ENCODE results near the gene GCNT2. TPM values are rescaled to one million over a fixed set of nuclear protein-coding genes. Genes with fewer than 3 reads are reported as not detected.
"Not testable (repeated sequence)": the region's sequence is repeated elsewhere in the genome, so short reads cannot be mapped to it uniquely, and the experiment has no call there.

The GCNT2 gene
- total RNA-seq, 6 donors from 2014 or later: 18.7 to 97.4 (median 44.5) TPM

- H3K4me3 ChIP-seq: no peak overlapping the region
- H3K4me1 ChIP-seq: peaks cover 0 to 5% (median 0%) of the 10 kb centered on the region in 4 donors
- TF ChIP-seq POLR2AphosphoS5 (IDR thresholded peaks at IDR 0.05) (no peak), CTCF (IDR thresholded peaks at IDR 0.05) (no peak), EP300 (IDR thresholded peaks at IDR 0.05) (no peak), POLR2A (IDR thresholded peaks at IDR 0.05) (no peak)
- no peak for DNase-seq
- ATAC-seq (ENCODE audit: low FRiP score in 2 of 2): no peak
- H3K36me3 ChIP-seq: no peaks in the 10 kb centered on the region
- no peak overlapping the region for H3K27ac ChIP-seq
- no peaks in the 10 kb centered on the region for H3K27me3 ChIP-seq
- WGBS, 2 donors: 88 to 93% methylated on average over 8 of the region's 8 CpGs
- H3K9me3 ChIP-seq: no peaks in the 10 kb centered on the region
Measured at GRCh38 chr6:10612161-10612560, 91.0 kb downstream of the GCNT2 start.

GRCh38 chr6:10613077-10613476 lies 91.9 kb downstream of the GCNT2 start:
- no peak for TF ChIP-seq EP300 (IDR thresholded peaks at IDR 0.05)
- TF ChIP-seq POLR2A (IDR thresholded peaks at IDR 0.05): no peak
- TF ChIP-seq POLR2AphosphoS5 (IDR thresholded peaks at IDR 0.05): no peak
- no peak for TF ChIP-seq CTCF (IDR thresholded peaks at IDR 0.05)
- Histone ChIP-seq H3K27me3 (no peaks in the 10 kb centered on the region), H3K9me3 (no peaks in the 10 kb centered on the region), H3K4me3 (no peak overlapping the region), H3K36me3 (no peaks in the 10 kb centered on the region), H3K4me1 (peaks cover 0 to 5% (median 0%) of the 10 kb centered on the region in 4 donors), H3K27ac (no peak overlapping the region)
- no peak for ATAC-seq (ENCODE audit: low FRiP score in 2 of 2)
- 43 to 55% methylated on average over 3 of the region's 3 CpGs for WGBS, 2 donors
- DNase-seq: no peak

GRCh38 chr6:10613723-10614122 lies 92.6 kb downstream of the GCNT2 start:
- H3K27me3 ChIP-seq: no peaks in the 10 kb centered on the region
- peaks cover 0 to 5% (median 0%) of the 10 kb centered on the region in 4 donors for H3K4me1 ChIP-seq
- no peaks in the 10 kb centered on the region for H3K36me3 ChIP-seq
- ATAC-seq (ENCODE audit: low FRiP score in 2 of 2) (no peak), DNase-seq (no peak)
- TF ChIP-seq EP300 (IDR thresholded peaks at IDR 0.05) (no peak), POLR2A (IDR thresholded peaks at IDR 0.05) (no peak), CTCF (IDR thresholded peaks at IDR 0.05) (no peak), POLR2AphosphoS5 (IDR thresholded peaks at IDR 0.05) (no peak)
- 39 to 57% methylated on average over 2 of the region's 2 CpGs for WGBS, 2 donors
- no peaks in the 10 kb centered on the region for H3K9me3 ChIP-seq
- no peak overlapping the region for H3K4me3 ChIP-seq
- no peak overlapping the region for H3K27ac ChIP-seq

GRCh38 chr6:10615675-10616074 lies 94.5 kb downstream of the GCNT2 start:
- H3K27me3 ChIP-seq: no peaks in the 10 kb centered on the region
- H3K36me3 ChIP-seq: no peaks in the 10 kb centered on the region
- no peak for ATAC-seq (ENCODE audit: low FRiP score in 2 of 2)
- no peak for DNase-seq
- TF ChIP-seq EP300 (IDR thresholded peaks at IDR 0.05) (no peak), CTCF (IDR thresholded peaks at IDR 0.05) (no peak), POLR2A (IDR thresholded peaks at IDR 0.05) (no peak), POLR2AphosphoS5 (IDR thresholded peaks at IDR 0.05) (no peak)
- H3K4me3 ChIP-seq: no peak overlapping the region
- H3K4me1 ChIP-seq: peaks cover 0 to 5% (median 0%) of the 10 kb centered on the region in 4 donors
- H3K27ac ChIP-seq: no peak overlapping the region
- no peaks in the 10 kb centered on the region for H3K9me3 ChIP-seq
- 88 to 94% methylated on average over 8 of the region's 8 CpGs for WGBS, 2 donors

- H3K27me3 ChIP-seq; H3K4me1 ChIP-seq; H3K27ac ChIP-seq; H3K4me3 ChIP-seq; H3K36me3 ChIP-seq; H3K9me3 ChIP-seq; ATAC-seq (ENCODE audit: low FRiP score in 2 of 2); DNase-seq: not testable (repeated sequence)
- 83 to 95% methylated on average over 3 of the region's 3 CpGs for WGBS, 2 donors
Measured at GRCh38 chr6:10616266-10616665, 95.1 kb downstream of the GCNT2 start.

Data from upper lobe of left lung (tissue), 6 donors.